HG03354 (cell line): Measurements from ENCODE around the gene HOXB3.
"Not testable (repeated sequence)": the region's sequence is repeated elsewhere in the genome, so short reads cannot be mapped to it uniquely, and the experiment has no call there.

Source experiments
- ATAC-seq: cut with Tn5 transposase; IDR thresholded peaks from one replicate; pipeline ENCODE4 v1.9.1; 2021; ENCODE audit warnings: mild to moderate bottlenecking; ENCODE audit not compliant: unreplicated experiment, poor library complexity, severe bottlenecking

Gene HOXB3

GRCh38 chr17:48513666-48514455, 76.2 kb downstream of the HOXB3 start:
- ATAC-seq, result peak; percentile 51

- ATAC-seq, result no peak
Measured at GRCh38 chr17:48513097-48513496, 76.9 kb downstream of the HOXB3 start.

DNA sequence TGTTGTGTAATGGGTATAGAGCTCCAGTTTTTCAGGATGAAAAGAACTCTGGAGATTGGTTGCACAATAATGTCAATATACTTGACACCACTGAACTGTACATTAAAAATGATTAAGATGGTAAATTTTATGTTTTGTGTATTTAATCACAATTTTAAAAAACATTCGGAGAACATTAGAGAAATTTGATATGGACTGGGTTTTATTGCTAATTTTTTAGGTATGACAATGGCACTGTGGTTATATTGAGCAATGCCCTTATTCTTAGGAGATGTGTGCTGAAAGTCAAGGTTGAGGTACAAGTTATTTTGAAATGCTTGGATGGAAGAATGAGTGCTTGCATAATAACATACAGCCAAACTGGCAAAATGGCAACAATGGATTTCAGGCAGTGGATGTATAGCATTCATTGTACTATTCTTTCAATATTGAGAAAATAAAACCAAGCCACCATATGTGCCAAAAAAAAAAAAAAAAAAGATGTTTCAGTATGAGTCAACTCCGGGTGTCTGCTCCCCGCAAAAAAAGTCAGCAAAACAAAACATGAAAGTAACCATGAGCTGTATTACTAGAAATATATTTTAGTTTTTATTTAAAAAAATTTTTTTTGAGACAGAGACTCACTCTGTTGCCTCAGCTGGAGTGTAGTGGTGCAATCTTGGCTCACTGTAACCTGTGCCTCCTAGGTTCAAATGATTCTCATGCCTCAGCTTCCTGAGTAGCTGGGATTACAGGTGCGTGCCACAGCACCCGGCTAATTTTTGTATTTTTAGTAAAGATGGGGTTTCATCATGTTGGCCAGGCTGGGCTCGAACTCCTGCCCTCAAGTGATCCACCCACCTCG, 79.1 kb downstream of the HOXB3 start:
- ATAC-seq, result peak; percentile 65

DNA sequence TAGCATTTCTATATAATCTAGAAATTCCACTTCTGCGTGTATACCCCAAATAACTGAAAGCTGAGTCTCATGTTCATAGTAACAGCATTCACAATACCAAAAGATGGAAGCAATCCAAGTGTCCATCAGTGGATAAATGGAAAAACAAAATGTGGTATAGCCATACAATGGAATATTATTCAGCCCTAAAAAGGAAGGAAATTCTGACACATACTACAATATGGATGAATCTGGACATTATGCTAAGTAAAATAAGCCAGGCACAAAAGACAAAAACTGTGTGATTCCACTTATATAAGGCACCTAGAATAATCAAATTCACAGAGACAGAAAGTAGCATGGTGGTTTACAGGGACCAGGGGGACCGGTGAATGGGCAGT, 79.7 kb downstream of the HOXB3 start:
- ATAC-seq, result no peak

DNA sequence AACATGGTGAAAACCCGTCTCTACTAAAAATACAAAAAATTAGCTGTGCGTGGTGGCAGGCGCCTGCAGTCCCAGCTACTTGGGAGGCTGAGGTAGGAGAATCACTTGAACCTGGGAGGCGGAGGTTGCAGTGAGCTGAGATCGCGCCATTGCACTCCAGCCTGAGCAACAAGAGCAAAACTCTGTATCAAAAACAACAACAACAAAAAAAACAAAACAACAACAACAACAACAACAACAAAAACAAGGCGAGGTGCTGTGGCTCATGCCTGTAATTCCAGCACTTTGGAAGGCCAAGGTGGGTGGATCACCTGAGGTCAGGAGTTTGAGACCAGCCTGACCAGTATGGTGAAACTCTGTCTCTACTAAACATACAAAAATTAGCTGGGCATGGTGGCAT, 80.3 kb downstream of the HOXB3 start:
- not testable (repeated sequence) for ATAC-seq

- no peak for ATAC-seq
Measured at GRCh38 chr17:48506246-48506645, 83.8 kb downstream of the HOXB3 start.

DNA sequence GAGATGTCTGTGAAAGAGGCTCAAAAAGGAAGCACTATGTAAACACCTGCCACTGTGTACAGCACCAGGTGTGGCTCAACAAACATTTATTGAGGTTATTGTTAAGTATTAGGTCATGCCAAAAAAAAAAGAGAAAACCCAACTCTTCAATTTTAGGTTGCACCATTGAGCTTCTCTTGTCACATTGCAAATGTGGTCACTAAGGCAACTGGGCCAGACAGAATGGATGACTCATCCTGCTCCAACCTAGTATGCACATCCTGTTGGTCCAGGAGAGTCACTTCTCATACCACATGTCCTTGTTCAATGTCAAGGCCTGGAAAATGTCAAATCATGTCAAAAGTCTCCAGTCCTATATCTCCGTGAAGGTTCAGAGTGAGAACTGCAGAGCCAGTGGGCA, 84.3 kb downstream of the HOXB3 start:
- peak; percentile 91 for ATAC-seq

DNA sequence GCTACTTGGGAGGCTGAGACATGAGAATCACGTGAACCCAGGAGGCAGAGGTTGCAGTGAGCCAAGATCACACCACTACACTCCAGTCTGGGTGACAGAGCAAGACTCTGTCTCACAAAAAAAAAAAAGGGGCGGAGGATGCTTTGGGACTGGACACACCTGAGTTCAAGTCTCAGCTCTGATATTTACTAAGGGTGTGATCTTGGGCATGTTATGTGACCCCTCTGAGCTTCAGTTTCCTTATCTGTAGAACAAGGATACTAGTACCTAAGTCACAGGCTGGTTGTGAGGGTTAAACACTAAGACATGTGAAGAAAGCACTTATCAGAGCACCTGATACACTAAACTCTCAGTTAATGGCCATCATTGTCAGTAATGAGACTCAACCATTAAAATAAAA, 85.1 kb downstream of the HOXB3 start:
- no peak for ATAC-seq

- no peak for ATAC-seq
Measured at GRCh38 chr17:48503747-48504146, 86.3 kb downstream of the HOXB3 start.

GRCh38 chr17:48502901-48503300, 87.1 kb downstream of the HOXB3 start:
- ATAC-seq, result no peak

GRCh38 chr17:48502312-48502711, 87.7 kb downstream of the HOXB3 start:
- ATAC-seq, result no peak

GRCh38 chr17:48500435-48501426, 89.3 kb downstream of the HOXB3 start:
- no peak for ATAC-seq

- no peak for ATAC-seq
Measured at GRCh38 chr17:48499735-48500434, 90.2 kb downstream of the HOXB3 start.

GRCh38 chr17:48499248-48499647, 90.8 kb downstream of the HOXB3 start:
- ATAC-seq, result no peak
